Keratinocyte (primary cell): ENCODE measurements around the gene HKDC1. TPM values are rescaled to one million over a fixed set of nuclear protein-coding genes. Genes with fewer than 3 reads are reported as not detected.
A peak's percentile ranks its signal among the peaks of the same experiment; 100 is the strongest.

Source experiments
- DNase-seq: peaks from one replicate; pipeline ENCODE4 v3.0.0-alpha.2; 2011; ENCODE audit warnings: low read depth, missing footprints, low spot score
- FAIRE-seq: peaks from 2 replicates; lab custom pipeline; 2011; peaks lifted over from hg19 to GRCh38; lab: Jason Lieb, UNC
- H2AFZ ChIP-seq: 2 replicates; pipeline ENCODE4 v1.6.0; 2012; ENCODE audit warnings: low read length, control low read depth, inconsistent platforms; ENCODE audit not compliant: control insufficient read depth
- H3K27ac ChIP-seq: 2 replicates; pipeline ENCODE4 v1.5.1; 2011; ENCODE audit warnings: low read length; ENCODE audit not compliant: control insufficient read depth, insufficient read depth
- H3K27me3 ChIP-seq: 3 replicates; pipeline ENCODE4 v1.6.0; 2011; ENCODE audit warnings: low read length; ENCODE audit not compliant: control insufficient read depth, insufficient read depth; ENCODE audit errors: extremely low read depth
- H3K36me3 ChIP-seq, 2 experiments: 2 replicates in 1 of 2; 3 replicates in 1 of 2; pipeline ENCODE4 v1.5.1; 2011; ENCODE audit warnings: low read length in 2 of 2, mild to moderate bottlenecking in 1 of 2; ENCODE audit not compliant: control insufficient read depth in 2 of 2, insufficient read depth in 2 of 2; ENCODE audit errors: extremely low read depth in 1 of 2
- H3K4me1 ChIP-seq: 3 replicates; pipeline ENCODE4 v1.5.1; 2011; ENCODE audit warnings: low read length; ENCODE audit not compliant: control insufficient read depth, insufficient read depth; ENCODE audit errors: extremely low read depth
- H3K4me2 ChIP-seq: 3 replicates; pipeline ENCODE4 v1.6.0; 2011; ENCODE audit warnings: low read depth, low read length; ENCODE audit not compliant: control insufficient read depth, insufficient read depth; ENCODE audit errors: extremely low read depth
- H3K4me3 ChIP-seq, 3 experiments: fragments of 200-600 bp in 1 of 3; sonication (generic) in 1 of 3; 2 replicates in 2 of 3; 3 replicates in 1 of 3; pipeline ENCODE4 v1.5.1; 2011 to 2016; ENCODE audit warnings: low read length in 3 of 3, mild to moderate bottlenecking in 3 of 3, control low read depth in 2 of 3, inconsistent platforms in 1 of 3, low read depth in 1 of 3, mixed read lengths in 1 of 3, mixed run types in 1 of 3, moderate library complexity in 1 of 3; ENCODE audit not compliant: control insufficient read depth in 2 of 3, insufficient read depth in 2 of 3; ENCODE audit errors: extremely low read depth in 1 of 3
- H3K79me2 ChIP-seq: 2 replicates; pipeline ENCODE4 v1.6.0; 2012; ENCODE audit warnings: low read length; ENCODE audit not compliant: control insufficient read depth, insufficient read depth
- H3K9ac ChIP-seq: 3 replicates; pipeline ENCODE4 v1.6.0; 2011; ENCODE audit warnings: low read length; ENCODE audit not compliant: control insufficient read depth, insufficient read depth; ENCODE audit errors: extremely low read depth
- H3K9me1 ChIP-seq: 3 replicates; pipeline ENCODE4 v1.6.0; 2011; ENCODE audit warnings: low read length; ENCODE audit not compliant: control insufficient read depth, insufficient read depth; ENCODE audit errors: extremely low read depth
- H3K9me3 ChIP-seq: 2 replicates; pipeline ENCODE4 v1.5.1; 2012; ENCODE audit warnings: low read depth, low read length; ENCODE audit not compliant: control insufficient read depth
- H4K20me1 ChIP-seq: 3 replicates; pipeline ENCODE4 v1.6.0; 2011; ENCODE audit warnings: low read length; ENCODE audit not compliant: control insufficient read depth, insufficient read depth; ENCODE audit errors: extremely low read depth
- CTCF ChIP-seq, 3 experiments: IDR thresholded peaks in 1 of 3; conservative IDR thresholded peaks in 1 of 3; optimal IDR thresholded peaks in 1 of 3; 2 replicates in 2 of 3; 3 replicates in 1 of 3; pipeline versions ENCODE3 to v1.5.1; 2011; ENCODE audit warnings: low read length in 3 of 3, mild to moderate bottlenecking in 3 of 3, moderate library complexity in 2 of 3, control low read depth in 1 of 3, inconsistent platforms in 1 of 3; ENCODE audit not compliant: insufficient read depth in 2 of 3; ENCODE audit errors: extremely low read depth in 1 of 3
- EZH2 ChIP-seq: IDR thresholded peaks from one replicate; pipeline ENCODE4 v1.6.1; 2012; ENCODE audit warnings: inconsistent platforms, mild to moderate bottlenecking, low read length, moderate library complexity
- dilution Hi-C: fragments of 300-500 bp; cut with MboI; formaldehyde crosslinking; loops from one replicate; pipeline ENCODE4 v1.7.0; 2020; ENCODE audit warnings: low sequenced_read_pairs; ENCODE audit not compliant: extremely low pct_ligation_motif_present
- polyA plus RNA-seq, 5 experiments: library from polyadenylated mRNA; depleted of rRNA in 3 of 5; stranded (reverse) in 3 of 5; stranded (forward) in 1 of 5; unstranded in 1 of 5; fragments of >200 nt; gene quantifications; 1 replicate in 1 of 5; 2 replicates in 3 of 5; 3 replicates in 1 of 5; pipeline versions ENCODE4 v1.2.1 to v1.2.3, GENCODE V29; 2011 to 2012; ENCODE audit warnings: missing spikeins in 2 of 5, low read depth in 1 of 5, low replicate concordance in 1 of 5

HKDC1 gene
- polyA plus RNA-seq, 1 donor (not counting 4 experiments of a cell fraction or from before 2014, with no cell fraction given): 0.33 TPM

- no peak overlapping the region for H3K27ac ChIP-seq
- no peaks in the 10 kb centered on the region for H3K27me3 ChIP-seq
- no peak overlapping the region for H3K4me3 ChIP-seq
- dilution Hi-C loops: no loop called here
- no peaks in the 10 kb centered on the region for H3K9me1 ChIP-seq
- H3K79me2 ChIP-seq: peaks cover 17% of the 10 kb centered on the region
- H2AFZ ChIP-seq: no peak overlapping the region
- no peak for TF ChIP-seq EZH2
- no peak for TF ChIP-seq CTCF (optimal IDR thresholded peaks at IDR 0.05 in 1 of 3, IDR thresholded peaks at IDR 0.05 in 1 of 3, conservative IDR thresholded peaks at IDR 0.05 in 1 of 3; ENCODE audit: extremely low read depth in 1 of 3, insufficient read depth in 2 of 3, low read length in 3 of 3)
- no peak overlapping the region for H3K4me2 ChIP-seq
- H3K4me1 ChIP-seq: peaks cover 9% of the 10 kb centered on the region
- H3K36me3 ChIP-seq: peaks cover 0 to 4% of the 10 kb centered on the region in 2 experiments
- FAIRE-seq: no peak
- no peak overlapping the region for H3K9ac ChIP-seq
- no peaks in the 10 kb centered on the region for H3K9me3 ChIP-seq
- DNase-seq: no peak
- no peaks in the 10 kb centered on the region for H4K20me1 ChIP-seq
These were observed 43.3 kb upstream of the HKDC1 start for GRCh38 chr10:69176823-69177222.

GRCh38 chr10:69179089-69179742 is 40.9 kb upstream of the HKDC1 start:
- FAIRE-seq (peak; percentile 17), DNase-seq (peak; percentile 30)
- peak overlapping the region; percentile 99 for H3K4me2 ChIP-seq
- peak overlapping the region; percentile 100 for H3K9ac ChIP-seq
- no peaks in the 10 kb centered on the region for H3K9me3 ChIP-seq
- H3K27ac ChIP-seq: peak overlapping the region; percentile 99
- peak overlapping the region; percentile 68 to 100 (median 94) for H3K4me3 ChIP-seq
- TF ChIP-seq EZH2 (no peak), CTCF (optimal IDR thresholded peaks at IDR 0.05 in 1 of 3, IDR thresholded peaks at IDR 0.05 in 1 of 3, conservative IDR thresholded peaks at IDR 0.05 in 1 of 3; ENCODE audit: extremely low read depth in 1 of 3, insufficient read depth in 2 of 3, low read length in 3 of 3) (no peak)
- peak overlapping the region; percentile 85 for H2AFZ ChIP-seq
- peaks cover 0 to 4% of the 10 kb centered on the region in 2 experiments for H3K36me3 ChIP-seq
- dilution Hi-C loops: no loop called here
- no peaks in the 10 kb centered on the region for H4K20me1 ChIP-seq
- H3K9me1 ChIP-seq: no peaks in the 10 kb centered on the region
- H3K79me2 ChIP-seq: peaks cover 41% of the 10 kb centered on the region
- no peaks in the 10 kb centered on the region for H3K27me3 ChIP-seq
- peaks cover 9% of the 10 kb centered on the region for H3K4me1 ChIP-seq
